GM21737 (cell line): ENCODE measurements around the gene GTF2F1.
"Not testable (repeated sequence)": the region's sequence is repeated elsewhere in the genome, so short reads cannot be mapped to it uniquely, and the experiment has no call there.

Experiments used
- ATAC-seq: cut with Tn5 transposase; IDR thresholded peaks from one replicate; pipeline ENCODE4 v1.9.1; 2021; ENCODE audit warnings: mild to moderate bottlenecking, moderate library complexity; ENCODE audit not compliant: unreplicated experiment

The GTF2F1 gene

GRCh38 chr19:6392221-6393073 is 517 bp downstream of the GTF2F1 start:
- ATAC-seq, result no peak

- ATAC-seq, result no peak
Measured at GRCh38 chr19:6387372-6387771, 5.6 kb downstream of the GTF2F1 start.

DNA sequence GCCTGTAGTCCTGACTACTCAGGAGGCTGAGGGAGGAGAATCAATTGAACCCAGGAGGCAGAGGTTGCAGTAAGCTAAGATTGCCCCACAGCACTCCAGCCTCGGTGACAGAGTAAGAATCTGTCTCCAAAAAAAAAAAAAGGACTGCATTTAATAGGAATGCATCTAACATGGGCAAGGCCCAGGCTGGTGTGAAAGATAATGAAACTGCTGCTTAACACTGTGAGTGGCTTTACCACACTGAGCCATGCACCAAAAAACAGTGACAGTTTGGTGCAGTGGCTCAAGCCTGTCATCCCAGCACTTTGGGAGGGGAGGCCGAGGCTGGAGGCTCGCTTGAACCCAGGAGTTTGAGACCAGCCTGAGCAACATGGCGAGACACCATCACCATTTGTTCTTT is 8.6 kb downstream of the GTF2F1 start:
- no peak for ATAC-seq

GRCh38 chr19:6383188-6383587 is 9.8 kb downstream of the GTF2F1 start:
- no peak for ATAC-seq

DNA sequence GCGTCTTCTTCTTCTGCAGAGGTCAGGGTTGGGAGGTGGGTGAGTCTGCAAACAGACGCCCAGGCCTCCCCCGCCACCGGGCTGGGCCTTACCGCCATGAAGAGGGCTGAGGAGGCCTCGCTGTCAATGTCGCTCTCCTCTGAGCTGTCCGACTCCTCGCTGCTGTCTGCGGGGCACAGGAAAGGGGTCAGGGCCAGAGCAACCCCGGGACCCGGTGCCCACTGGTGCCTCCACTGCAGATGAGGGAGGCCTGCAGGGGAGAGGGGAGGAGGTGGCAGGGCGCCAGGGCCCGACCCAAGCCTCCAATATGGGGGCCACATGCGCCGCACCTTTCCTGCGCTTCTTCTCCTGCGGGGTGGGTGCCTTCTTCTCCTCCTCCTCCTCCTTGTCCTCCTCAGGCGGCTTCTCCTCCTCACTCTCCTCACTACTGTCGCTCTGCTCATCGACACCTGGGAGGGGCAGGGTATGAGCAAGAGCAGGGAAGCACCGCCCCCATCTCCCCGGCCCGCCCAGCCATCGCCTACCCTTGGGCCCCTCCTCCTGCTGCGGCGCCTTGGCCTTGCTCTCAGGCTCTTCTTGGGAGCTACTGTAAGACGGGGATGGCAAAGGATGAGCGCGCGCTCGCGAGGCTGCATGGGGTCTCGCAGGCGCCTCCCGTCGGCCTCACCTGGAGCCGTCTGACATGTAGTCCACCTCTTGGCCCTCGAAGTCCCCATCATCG is 11.8 kb downstream of the GTF2F1 start:
- no peak for ATAC-seq

GRCh38 chr19:6379744-6380143 is 13.2 kb downstream of the GTF2F1 start:
- no peak for ATAC-seq

- no peak for ATAC-seq
Measured at GRCh38 chr19:6378486-6378885, 14.5 kb downstream of the GTF2F1 start.

DNA sequence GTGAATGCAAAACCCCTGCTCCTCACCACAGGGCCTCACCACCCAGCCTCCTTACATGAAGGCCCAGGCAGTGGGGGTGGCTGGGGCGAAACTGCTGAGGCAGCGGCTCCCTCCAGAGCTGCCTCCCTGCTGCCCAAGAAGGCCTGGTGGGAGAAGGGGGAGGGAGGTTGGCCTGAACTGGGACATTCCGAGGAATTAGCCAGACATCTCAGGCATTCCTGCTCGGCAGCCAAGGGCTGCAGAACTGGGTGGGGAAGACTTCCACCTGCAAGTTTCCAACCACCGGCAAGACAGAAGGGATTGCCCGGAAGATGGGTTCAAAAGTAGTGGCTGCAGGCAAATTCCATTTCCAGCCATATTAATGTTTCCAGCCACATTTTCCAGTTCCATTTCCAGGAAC is 14.9 kb downstream of the GTF2F1 start:
- ATAC-seq, result no peak

DNA sequence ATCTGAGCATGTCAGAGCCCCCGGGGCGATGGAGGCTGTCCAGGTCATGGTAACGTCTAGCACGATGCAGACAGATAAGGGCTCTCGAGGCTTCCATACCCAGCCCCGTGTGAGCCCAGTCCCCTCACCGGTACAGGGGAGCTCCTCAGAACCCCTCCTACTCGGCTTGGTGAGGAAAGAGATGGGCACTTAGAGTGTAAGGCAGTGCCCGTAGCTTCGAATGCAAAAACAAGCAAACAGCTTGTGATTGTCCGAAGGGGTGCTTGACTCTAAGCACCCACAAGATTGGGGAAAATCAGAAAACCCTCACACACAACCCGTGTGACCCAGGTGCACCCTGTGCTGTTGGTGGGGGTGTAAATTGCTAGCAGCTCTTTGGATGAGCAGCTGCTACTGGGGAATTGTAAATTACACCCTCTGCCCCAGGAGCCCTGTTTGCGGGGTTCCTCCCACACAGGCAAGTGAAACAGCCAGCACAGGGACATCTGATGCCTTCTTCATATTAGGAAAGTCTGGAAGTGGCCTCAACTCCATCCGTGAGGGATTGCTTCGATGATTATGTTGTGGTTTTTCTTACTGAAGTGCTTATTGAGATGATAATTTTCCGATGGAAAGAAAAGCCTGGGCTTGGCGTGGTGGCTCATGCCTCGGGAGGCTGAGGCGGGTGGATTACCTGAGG is 16.3 kb downstream of the GTF2F1 start:
- no peak for ATAC-seq

- ATAC-seq, result no peak
Measured at GRCh38 chr19:6375411-6376010, 17.5 kb downstream of the GTF2F1 start, which contains the start of gene PSPN. Gene PSPN, minus strand, starts transcription at chr19:6375933. Its CDS starts 84 bp downstream, at chr19:6375849.

- no peak for ATAC-seq
Measured at GRCh38 chr19:6374711-6375410, 18.1 kb downstream of the GTF2F1 start.

DNA sequence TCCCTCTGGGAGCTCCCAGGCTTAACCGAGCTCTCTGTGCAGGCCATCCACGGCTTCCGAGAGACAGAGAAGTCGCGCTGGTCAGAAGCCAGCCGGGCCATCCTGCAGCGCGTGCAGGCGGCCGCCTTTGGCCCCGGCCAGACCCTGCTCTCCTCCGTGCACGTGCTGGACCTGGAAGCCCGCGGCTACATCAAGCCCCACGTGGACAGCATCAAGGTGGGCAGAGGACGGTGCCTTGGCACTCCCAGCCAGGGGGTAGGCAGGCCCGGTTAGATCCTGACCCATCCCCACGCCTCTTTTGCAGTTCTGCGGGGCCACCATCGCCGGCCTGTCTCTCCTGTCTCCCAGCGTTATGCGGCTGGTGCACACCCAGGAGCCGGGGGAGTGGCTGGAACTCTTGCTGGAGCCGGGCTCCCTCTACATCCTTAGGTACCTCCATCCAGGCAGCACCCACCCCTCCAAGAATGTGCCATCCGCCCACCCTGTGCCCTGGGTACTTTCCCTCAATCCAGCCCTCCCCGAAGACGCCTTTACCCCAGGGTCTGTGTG is 18.7 kb downstream of the GTF2F1 start:
- ATAC-seq, result no peak

DNA sequence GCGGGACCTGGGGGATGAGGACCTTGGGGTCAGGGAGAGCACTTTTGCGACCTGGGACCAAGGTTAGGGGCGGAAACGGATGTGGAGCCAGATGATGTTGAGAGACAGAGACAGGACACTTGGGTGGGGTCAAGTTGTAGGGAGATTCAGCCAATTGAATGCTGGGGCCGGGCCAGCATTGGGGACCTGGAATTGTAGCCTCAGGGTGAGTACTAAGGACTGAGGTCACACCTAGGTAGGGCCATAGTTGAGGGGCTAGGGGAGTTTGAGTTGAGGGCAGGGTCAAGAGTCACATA is 19.2 kb downstream of the GTF2F1 start:
- no peak for ATAC-seq

GRCh38 chr19:6373096-6373812 is 19.7 kb downstream of the GTF2F1 start:
- ATAC-seq, result peak; percentile 63

- ATAC-seq, result peak; percentile 62
Measured at GRCh38 chr19:6372594-6373095, 20.3 kb downstream of the GTF2F1 start, which contains the start of gene ALKBH7. Gene ALKBH7, plus strand, starts transcription at chr19:6372794. Its CDS starts 27 bp downstream, at chr19:6372821.

DNA sequence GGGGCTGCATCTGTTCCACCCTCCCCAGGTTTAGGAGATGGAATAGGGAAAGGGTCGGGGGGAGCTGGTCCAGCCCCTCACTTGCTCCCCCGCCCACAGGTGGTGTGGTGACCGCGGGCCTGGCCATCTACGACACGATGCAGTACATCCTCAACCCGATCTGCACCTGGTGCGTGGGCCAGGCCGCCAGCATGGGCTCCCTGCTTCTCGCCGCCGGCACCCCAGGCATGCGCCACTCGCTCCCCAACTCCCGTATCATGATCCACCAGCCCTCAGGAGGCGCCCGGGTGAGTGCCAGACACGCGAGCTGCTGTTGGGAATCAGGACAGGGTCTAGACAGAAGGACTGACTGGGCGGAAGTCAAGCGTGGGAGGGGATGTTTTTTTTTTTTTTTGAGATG is 28.6 kb downstream of the GTF2F1 start:
- ATAC-seq, result no peak

- no peak for ATAC-seq
Measured at GRCh38 chr19:6362351-6362801, 30.6 kb downstream of the GTF2F1 start.

- ATAC-seq, result no peak
Measured at GRCh38 chr19:6362027-6362350, 31.0 kb downstream of the GTF2F1 start.

- not testable (repeated sequence) for ATAC-seq
Measured at GRCh38 chr19:6360857-6361216, 32.1 kb downstream of the GTF2F1 start.

DNA sequence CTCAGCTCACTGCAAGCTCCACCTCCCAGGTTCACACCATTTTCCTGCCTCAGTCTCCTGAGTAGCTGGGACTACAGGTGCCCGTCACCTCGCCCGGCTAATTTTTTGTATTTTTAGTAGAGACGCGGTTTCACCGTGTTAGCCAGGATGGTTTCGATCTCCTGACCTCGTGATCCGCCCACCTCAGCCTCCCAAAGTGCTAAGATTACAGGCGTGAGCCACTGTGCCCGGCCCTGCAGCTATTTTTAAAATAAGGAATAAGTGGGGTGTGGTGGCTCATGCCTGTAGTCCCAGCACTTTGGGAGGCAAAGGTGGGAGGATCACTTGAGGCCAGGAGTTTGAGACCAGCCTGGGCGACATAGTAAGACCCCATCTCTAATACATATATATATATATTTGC is 32.5 kb downstream of the GTF2F1 start:
- ATAC-seq, result not testable (repeated sequence)
